SK-N-SH treated with all-trans-retinoic acid at 6 μM for 48 hours (cell line): ENCODE data around the gene DPEP2NB.

Experiments
- ATAC-seq: fragments of 200-7000 bp; cut with Tn5 transposase; 3 replicates; pipeline ENCODE4 v1.9.1; 2020; ENCODE audit warnings: mild to moderate bottlenecking, moderate library complexity
- ARNTL ChIP-seq: fragments of 450-650 bp; formaldehyde crosslinking; IDR thresholded peaks from 2 replicates; pipeline ENCODE4 v1.5.0; 2020; ENCODE audit warnings: low read depth, mild to moderate bottlenecking, moderate library complexity, borderline replicate concordance
- BACH2 ChIP-seq: fragments of 250-450 bp; sonication (Bioruptor Pico); IDR thresholded peaks from 2 replicates; pipeline ENCODE4 v1.9.0; 2021; ENCODE audit warnings: mild to moderate bottlenecking, borderline replicate concordance
- CSDC2 ChIP-seq: fragments of 250-450 bp; sonication (Bioruptor Pico); IDR thresholded peaks from 2 replicates; pipeline ENCODE4 v1.5.0; 2020; ENCODE audit warnings: mild to moderate bottlenecking, moderate library complexity
- ISL1 ChIP-seq: fragments of 250-450 bp; sonication (Bioruptor Pico); IDR thresholded peaks from 2 replicates; pipeline ENCODE4 v2.1.2; 2022; ENCODE audit warnings: mild to moderate bottlenecking, moderate library complexity
- OSR1 ChIP-seq: fragments of 250-450 bp; sonication (Bioruptor Pico); IDR thresholded peaks from 2 replicates; pipeline ENCODE4 v1.8.0; 2022; ENCODE audit warnings: moderate library complexity, mild to moderate bottlenecking, inconsistent platforms
- PPARA ChIP-seq: fragments of 250-450 bp; sonication (Bioruptor Pico); IDR thresholded peaks from 2 replicates; pipeline ENCODE4 v1.5.0; 2020; ENCODE audit warnings: mild to moderate bottlenecking, borderline replicate concordance
- RARB ChIP-seq: fragments of 250-450 bp; sonication (Bioruptor Pico); IDR thresholded peaks from 2 replicates; pipeline ENCODE4 v1.8.0; 2021; ENCODE audit warnings: mild to moderate bottlenecking, moderate library complexity
- SNAI2 ChIP-seq: fragments of 250-450 bp; sonication (Bioruptor Pico); IDR thresholded peaks from 2 replicates; pipeline ENCODE4 v1.5.0; 2020; ENCODE audit warnings: mild to moderate bottlenecking, moderate library complexity
- TOX ChIP-seq: fragments of 250-450 bp; sonication (Bioruptor Pico); IDR thresholded peaks from 2 replicates; pipeline ENCODE4 v1.8.0; 2021; ENCODE audit warnings: mild to moderate bottlenecking, moderate library complexity, borderline replicate concordance
- ZC3H10 ChIP-seq: fragments of 250-450 bp; sonication (Bioruptor Pico); IDR thresholded peaks from 2 replicates; pipeline ENCODE4 v1.5.1; 2021; ENCODE audit warnings: mild to moderate bottlenecking, moderate library complexity
- ZFP3 ChIP-seq: fragments of 250-450 bp; sonication (Bioruptor Pico); IDR thresholded peaks from 2 replicates; pipeline ENCODE4 v1.5.0; 2020; ENCODE audit warnings: mild to moderate bottlenecking, moderate library complexity
- ZFP30 ChIP-seq: fragments of 450-650 bp; formaldehyde crosslinking; IDR thresholded peaks from 2 replicates; pipeline ENCODE4 v1.5.0; 2022; ENCODE audit warnings: mild to moderate bottlenecking, moderate library complexity
- ZNF565 ChIP-seq: fragments of 450-650 bp; formaldehyde crosslinking; conservative IDR thresholded peaks from 2 replicates; pipeline ENCODE4 v1.5.0; 2020; ENCODE audit warnings: low read depth, mild to moderate bottlenecking, moderate library complexity
- ZNF70 ChIP-seq: fragments of 450-650 bp; formaldehyde crosslinking; IDR thresholded peaks from 2 replicates; pipeline ENCODE4 v1.5.0; 2020; ENCODE audit warnings: mild to moderate bottlenecking, moderate library complexity
- ZNF8 ChIP-seq: fragments of 450-650 bp; formaldehyde crosslinking; IDR thresholded peaks from 2 replicates; pipeline ENCODE4 v1.5.0; 2020; ENCODE audit warnings: mild to moderate bottlenecking, moderate library complexity
- TF ChIP-seq, protein P1 (sequence below): fragments of 250-450 bp; sonication (Bioruptor Pico); IDR thresholded peaks from 2 replicates; pipeline ENCODE4 v1.5.0; 2020; ENCODE audit warnings: mild to moderate bottlenecking, moderate library complexity
- TF ChIP-seq, protein P2 (sequence below): fragments of 250-450 bp; sonication (Bioruptor Pico); IDR thresholded peaks from 2 replicates; pipeline ENCODE4 v1.8.0; 2021; ENCODE audit warnings: low read depth, mild to moderate bottlenecking, moderate library complexity, borderline replicate concordance
- TF ChIP-seq, protein P3 (sequence below): fragments of 250-450 bp; sonication (Bioruptor Pico); IDR thresholded peaks from 2 replicates; pipeline ENCODE4 v1.8.0; 2020; ENCODE audit warnings: mild to moderate bottlenecking, moderate library complexity, borderline replicate concordance
- TF ChIP-seq, protein P4 (sequence below): fragments of 250-450 bp; sonication (Bioruptor Pico); IDR thresholded peaks from 2 replicates; pipeline ENCODE4 v1.5.1; 2020; ENCODE audit warnings: low read depth, mild to moderate bottlenecking, moderate library complexity
- TF ChIP-seq, protein P5 (sequence below): fragments of 250-450 bp; sonication (Bioruptor Pico); IDR thresholded peaks from 2 replicates; pipeline ENCODE4 v1.5.1; 2021; ENCODE audit warnings: mild to moderate bottlenecking, moderate library complexity

The DPEP2NB gene

DNA sequence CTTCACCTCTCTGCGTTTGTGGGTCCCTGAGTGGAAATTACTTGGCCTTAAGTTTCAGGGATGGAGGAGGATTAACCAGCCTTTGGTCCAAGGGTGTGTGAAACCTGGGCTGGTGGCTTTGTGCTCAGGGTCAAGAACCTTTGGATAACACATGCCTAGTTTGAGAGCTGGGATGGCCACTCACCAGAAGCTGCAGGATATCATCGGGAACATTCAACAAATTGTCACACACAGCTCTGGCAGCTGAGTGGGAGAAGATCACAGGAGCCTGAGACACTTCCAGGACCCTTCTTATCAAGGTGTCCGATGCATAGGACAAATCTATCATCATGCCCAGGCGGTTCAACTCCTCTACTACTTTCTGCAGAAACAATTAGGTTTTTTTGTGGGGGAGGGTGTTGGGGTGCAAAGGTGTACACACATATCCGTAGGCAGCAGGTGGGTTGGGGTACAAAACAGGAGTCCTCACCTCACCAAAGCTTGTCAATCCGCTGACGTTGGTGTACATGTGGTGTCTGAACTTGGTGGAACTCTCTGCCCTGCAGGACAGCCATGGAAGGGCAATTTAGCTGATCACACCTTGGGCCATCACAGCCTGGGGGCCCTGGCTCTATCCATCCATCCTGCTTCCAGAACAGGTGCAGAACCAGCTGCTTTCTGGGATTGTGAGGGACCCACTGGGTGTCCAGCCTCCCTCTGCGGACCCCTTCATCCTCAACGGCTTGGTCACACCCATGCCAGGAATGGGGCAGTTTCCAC is 38.1 kb downstream of the DPEP2NB start:
- TF ChIP-seq, protein P1, sequence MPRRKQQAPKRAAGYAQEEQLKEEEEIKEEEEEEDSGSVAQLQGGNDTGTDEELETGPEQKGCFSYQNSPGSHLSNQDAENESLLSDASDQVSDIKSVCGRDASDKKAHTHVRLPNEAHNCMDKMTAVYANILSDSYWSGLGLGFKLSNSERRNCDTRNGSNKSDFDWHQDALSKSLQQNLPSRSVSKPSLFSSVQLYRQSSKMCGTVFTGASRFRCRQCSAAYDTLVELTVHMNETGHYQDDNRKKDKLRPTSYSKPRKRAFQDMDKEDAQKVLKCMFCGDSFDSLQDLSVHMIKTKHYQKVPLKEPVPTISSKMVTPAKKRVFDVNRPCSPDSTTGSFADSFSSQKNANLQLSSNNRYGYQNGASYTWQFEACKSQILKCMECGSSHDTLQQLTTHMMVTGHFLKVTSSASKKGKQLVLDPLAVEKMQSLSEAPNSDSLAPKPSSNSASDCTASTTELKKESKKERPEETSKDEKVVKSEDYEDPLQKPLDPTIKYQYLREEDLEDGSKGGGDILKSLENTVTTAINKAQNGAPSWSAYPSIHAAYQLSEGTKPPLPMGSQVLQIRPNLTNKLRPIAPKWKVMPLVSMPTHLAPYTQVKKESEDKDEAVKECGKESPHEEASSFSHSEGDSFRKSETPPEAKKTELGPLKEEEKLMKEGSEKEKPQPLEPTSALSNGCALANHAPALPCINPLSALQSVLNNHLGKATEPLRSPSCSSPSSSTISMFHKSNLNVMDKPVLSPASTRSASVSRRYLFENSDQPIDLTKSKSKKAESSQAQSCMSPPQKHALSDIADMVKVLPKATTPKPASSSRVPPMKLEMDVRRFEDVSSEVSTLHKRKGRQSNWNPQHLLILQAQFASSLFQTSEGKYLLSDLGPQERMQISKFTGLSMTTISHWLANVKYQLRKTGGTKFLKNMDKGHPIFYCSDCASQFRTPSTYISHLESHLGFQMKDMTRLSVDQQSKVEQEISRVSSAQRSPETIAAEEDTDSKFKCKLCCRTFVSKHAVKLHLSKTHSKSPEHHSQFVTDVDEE (CRISPR knock-in tag), result no peak
- TF ChIP-seq ZFP30 (no peak), TOX (CRISPR knock-in tag) (no peak), ZNF8 (CRISPR knock-in tag) (no peak), OSR1 (CRISPR knock-in tag) (no peak), ISL1 (CRISPR knock-in tag) (no peak), ZFP3 (CRISPR knock-in tag) (no peak), ZNF565 (no peak), ARNTL (CRISPR knock-in tag) (no peak), RARB (no peak), ZC3H10 (CRISPR knock-in tag) (no peak), CSDC2 (CRISPR knock-in tag) (no peak), BACH2 (no peak), SNAI2 (CRISPR knock-in tag) (no peak), ZNF70 (CRISPR knock-in tag) (no peak)
- TF ChIP-seq, protein P2, sequence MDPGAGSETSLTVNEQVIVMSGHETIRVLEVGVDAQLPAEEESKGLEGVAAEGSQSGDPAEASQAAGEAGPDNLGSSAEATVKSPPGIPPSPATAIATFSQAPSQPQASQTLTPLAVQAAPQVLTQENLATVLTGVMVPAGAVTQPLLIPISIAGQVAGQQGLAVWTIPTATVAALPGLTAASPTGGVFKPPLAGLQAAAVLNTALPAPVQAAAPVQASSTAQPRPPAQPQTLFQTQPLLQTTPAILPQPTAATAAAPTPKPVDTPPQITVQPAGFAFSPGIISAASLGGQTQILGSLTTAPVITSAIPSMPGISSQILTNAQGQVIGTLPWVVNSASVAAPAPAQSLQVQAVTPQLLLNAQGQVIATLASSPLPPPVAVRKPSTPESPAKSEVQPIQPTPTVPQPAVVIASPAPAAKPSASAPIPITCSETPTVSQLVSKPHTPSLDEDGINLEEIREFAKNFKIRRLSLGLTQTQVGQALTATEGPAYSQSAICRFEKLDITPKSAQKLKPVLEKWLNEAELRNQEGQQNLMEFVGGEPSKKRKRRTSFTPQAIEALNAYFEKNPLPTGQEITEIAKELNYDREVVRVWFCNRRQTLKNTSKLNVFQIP (CRISPR knock-in tag), result no peak
- TF ChIP-seq, protein P3, sequence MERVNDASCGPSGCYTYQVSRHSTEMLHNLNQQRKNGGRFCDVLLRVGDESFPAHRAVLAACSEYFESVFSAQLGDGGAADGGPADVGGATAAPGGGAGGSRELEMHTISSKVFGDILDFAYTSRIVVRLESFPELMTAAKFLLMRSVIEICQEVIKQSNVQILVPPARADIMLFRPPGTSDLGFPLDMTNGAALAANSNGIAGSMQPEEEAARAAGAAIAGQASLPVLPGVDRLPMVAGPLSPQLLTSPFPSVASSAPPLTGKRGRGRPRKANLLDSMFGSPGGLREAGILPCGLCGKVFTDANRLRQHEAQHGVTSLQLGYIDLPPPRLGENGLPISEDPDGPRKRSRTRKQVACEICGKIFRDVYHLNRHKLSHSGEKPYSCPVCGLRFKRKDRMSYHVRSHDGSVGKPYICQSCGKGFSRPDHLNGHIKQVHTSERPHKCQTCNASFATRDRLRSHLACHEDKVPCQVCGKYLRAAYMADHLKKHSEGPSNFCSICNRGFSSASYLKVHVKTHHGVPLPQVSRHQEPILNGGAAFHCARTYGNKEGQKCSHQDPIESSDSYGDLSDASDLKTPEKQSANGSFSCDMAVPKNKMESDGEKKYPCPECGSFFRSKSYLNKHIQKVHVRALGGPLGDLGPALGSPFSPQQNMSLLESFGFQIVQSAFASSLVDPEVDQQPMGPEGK, result no peak
- TF ChIP-seq, protein P4, sequence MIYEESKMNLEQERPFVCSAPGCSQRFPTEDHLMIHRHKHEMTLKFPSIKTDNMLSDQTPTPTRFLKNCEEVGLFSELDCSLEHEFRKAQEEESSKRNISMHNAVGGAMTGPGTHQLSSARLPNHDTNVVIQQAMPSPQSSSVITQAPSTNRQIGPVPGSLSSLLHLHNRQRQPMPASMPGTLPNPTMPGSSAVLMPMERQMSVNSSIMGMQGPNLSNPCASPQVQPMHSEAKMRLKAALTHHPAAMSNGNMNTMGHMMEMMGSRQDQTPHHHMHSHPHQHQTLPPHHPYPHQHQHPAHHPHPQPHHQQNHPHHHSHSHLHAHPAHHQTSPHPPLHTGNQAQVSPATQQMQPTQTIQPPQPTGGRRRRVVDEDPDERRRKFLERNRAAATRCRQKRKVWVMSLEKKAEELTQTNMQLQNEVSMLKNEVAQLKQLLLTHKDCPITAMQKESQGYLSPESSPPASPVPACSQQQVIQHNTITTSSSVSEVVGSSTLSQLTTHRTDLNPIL, result no peak
- ATAC-seq, result no peak

DNA sequence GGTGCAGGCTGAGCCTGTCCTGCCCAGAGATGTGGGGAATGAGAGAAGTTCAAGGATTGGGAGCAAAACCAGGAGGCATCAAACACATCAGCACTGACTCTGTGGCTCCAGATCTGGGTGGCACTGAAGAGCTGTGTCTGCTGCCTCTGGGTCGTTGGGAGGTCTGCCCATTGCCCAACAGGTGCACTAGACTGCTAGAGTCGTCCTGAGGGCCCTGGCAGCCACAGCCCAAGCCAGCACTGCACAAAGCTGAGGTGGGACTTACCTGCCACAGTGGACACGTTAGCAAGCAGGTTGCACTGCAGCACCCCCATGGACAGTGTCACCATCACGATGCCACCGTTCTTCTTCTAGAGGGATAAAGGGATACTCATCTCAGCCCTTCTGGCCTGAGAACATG is 38.7 kb downstream of the DPEP2NB start:
- ATAC-seq, result no peak
- TF ChIP-seq ISL1 (CRISPR knock-in tag) (no peak), ZNF8 (CRISPR knock-in tag) (no peak), ZNF70 (CRISPR knock-in tag) (no peak), PPARA (CRISPR knock-in tag) (no peak), OSR1 (CRISPR knock-in tag) (no peak), ZFP3 (CRISPR knock-in tag) (no peak), ARNTL (CRISPR knock-in tag) (no peak), ZNF565 (no peak), BACH2 (no peak), CSDC2 (CRISPR knock-in tag) (no peak), ZC3H10 (CRISPR knock-in tag) (no peak), RARB (no peak)
- TF ChIP-seq, protein P1 (CRISPR knock-in tag), result no peak
- TF ChIP-seq, protein P2 (CRISPR knock-in tag), result no peak
- TF ChIP-seq, protein P4, result no peak
- TF ChIP-seq, protein P3, result no peak
- TF ChIP-seq, protein P5, sequence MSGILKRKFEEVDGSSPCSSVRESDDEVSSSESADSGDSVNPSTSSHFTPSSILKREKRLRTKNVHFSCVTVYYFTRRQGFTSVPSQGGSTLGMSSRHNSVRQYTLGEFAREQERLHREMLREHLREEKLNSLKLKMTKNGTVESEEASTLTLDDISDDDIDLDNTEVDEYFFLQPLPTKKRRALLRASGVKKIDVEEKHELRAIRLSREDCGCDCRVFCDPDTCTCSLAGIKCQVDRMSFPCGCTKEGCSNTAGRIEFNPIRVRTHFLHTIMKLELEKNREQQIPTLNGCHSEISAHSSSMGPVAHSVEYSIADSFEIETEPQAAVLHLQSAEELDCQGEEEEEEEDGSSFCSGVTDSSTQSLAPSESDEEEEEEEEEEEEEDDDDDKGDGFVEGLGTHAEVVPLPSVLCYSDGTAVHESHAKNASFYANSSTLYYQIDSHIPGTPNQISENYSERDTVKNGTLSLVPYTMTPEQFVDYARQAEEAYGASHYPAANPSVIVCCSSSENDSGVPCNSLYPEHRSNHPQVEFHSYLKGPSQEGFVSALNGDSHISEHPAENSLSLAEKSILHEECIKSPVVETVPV (CRISPR knock-in tag), result no peak
